ENCODE measurements around the gene PIGR.

The PIGR gene

GRCh38 chr1:206953126-206953525, 6.9 kb upstream of the PIGR start:
- Mint-ChIP-seq H3K27ac (no peak overlapping the region), H3K4me1 (ENCODE audit: low read depth) (peaks cover 9% of the 10 kb centered on the region), H3K36me3 (ENCODE audit: low read depth) (no peaks in the 10 kb centered on the region), H3K27me3 (ENCODE audit: low read depth) (peaks cover 7% of the 10 kb centered on the region), H3K9me3 (peaks cover 4% of the 10 kb centered on the region), H3K4me3 (no peak overlapping the region)
- no peak for DNase-seq (ENCODE audit: low spot score)

- H3K36me3 Mint-ChIP-seq (ENCODE audit: low read depth): no peaks in the 10 kb centered on the region
- H3K4me1 Mint-ChIP-seq (ENCODE audit: low read depth): peaks cover 9% of the 10 kb centered on the region
- peaks cover 4% of the 10 kb centered on the region for H3K9me3 Mint-ChIP-seq
- H3K27me3 Mint-ChIP-seq (ENCODE audit: low read depth): peaks cover 12% of the 10 kb centered on the region
- no peak overlapping the region for H3K4me3 Mint-ChIP-seq
- H3K27ac Mint-ChIP-seq: no peak overlapping the region
- no peak for DNase-seq (ENCODE audit: low spot score)
These were observed 5.9 kb upstream of the PIGR start for GRCh38 chr1:206952171-206952570.

- Mint-ChIP-seq H3K27me3 (ENCODE audit: low read depth) (peaks cover 12% of the 10 kb centered on the region), H3K27ac (no peak overlapping the region), H3K4me1 (ENCODE audit: low read depth) (peaks cover 9% of the 10 kb centered on the region), H3K4me3 (no peak overlapping the region), H3K9me3 (peaks cover 4% of the 10 kb centered on the region), H3K36me3 (ENCODE audit: low read depth) (no peaks in the 10 kb centered on the region)
- no peak for DNase-seq (ENCODE audit: low spot score)
These were observed 5.2 kb upstream of the PIGR start for GRCh38 chr1:206951318-206952100.

- DNase-seq (ENCODE audit: low spot score): no peak
- H3K27me3 Mint-ChIP-seq (ENCODE audit: low read depth): peaks cover 18% of the 10 kb centered on the region
- no peak overlapping the region for H3K4me3 Mint-ChIP-seq
- H3K27ac Mint-ChIP-seq: no peak overlapping the region
- H3K36me3 Mint-ChIP-seq (ENCODE audit: low read depth): no peaks in the 10 kb centered on the region
- peaks cover 4% of the 10 kb centered on the region for H3K9me3 Mint-ChIP-seq
- H3K4me1 Mint-ChIP-seq (ENCODE audit: low read depth): peaks cover 3% of the 10 kb centered on the region
These were observed 3.4 kb upstream of the PIGR start for GRCh38 chr1:206949641-206950040.

GRCh38 chr1:206949208-206949607, 2.9 kb upstream of the PIGR start:
- no peak for DNase-seq (ENCODE audit: low spot score)
- Mint-ChIP-seq H3K27me3 (ENCODE audit: low read depth) (peaks cover 20% of the 10 kb centered on the region), H3K27ac (no peak overlapping the region), H3K9me3 (peaks cover 4% of the 10 kb centered on the region), H3K36me3 (ENCODE audit: low read depth) (no peaks in the 10 kb centered on the region), H3K4me1 (ENCODE audit: low read depth) (peaks cover 2% of the 10 kb centered on the region), H3K4me3 (no peak overlapping the region)

GRCh38 chr1:206947255-206947654, 989 bp upstream of the PIGR start:
- Mint-ChIP-seq H3K27ac (no peak overlapping the region), H3K36me3 (ENCODE audit: low read depth) (no peaks in the 10 kb centered on the region), H3K4me3 (no peak overlapping the region), H3K4me1 (ENCODE audit: low read depth) (no peaks in the 10 kb centered on the region), H3K9me3 (peaks cover 4% of the 10 kb centered on the region), H3K27me3 (ENCODE audit: low read depth) (peaks cover 31% of the 10 kb centered on the region)
- DNase-seq (ENCODE audit: low spot score): no peak

- H3K9me3 Mint-ChIP-seq: peaks cover 4% of the 10 kb centered on the region
- H3K36me3 Mint-ChIP-seq (ENCODE audit: low read depth): no peaks in the 10 kb centered on the region
- DNase-seq (ENCODE audit: low spot score): no peak
- H3K27me3 Mint-ChIP-seq (ENCODE audit: low read depth): peaks cover 38% of the 10 kb centered on the region
- no peak overlapping the region for H3K27ac Mint-ChIP-seq
- H3K4me3 Mint-ChIP-seq: no peak overlapping the region
- no peaks in the 10 kb centered on the region for H3K4me1 Mint-ChIP-seq (ENCODE audit: low read depth)
These were observed 487 bp downstream of the PIGR start for GRCh38 chr1:206945779-206946178.

- Mint-ChIP-seq H3K27me3 (ENCODE audit: low read depth) (peaks cover 38% of the 10 kb centered on the region), H3K36me3 (ENCODE audit: low read depth) (no peaks in the 10 kb centered on the region)
These were observed 1.6 kb downstream of the PIGR start for GRCh38 chr1:206944703-206945102.

GRCh38 chr1:206941766-206942418, 4.4 kb downstream of the PIGR start:
- DNase-seq (ENCODE audit: low spot score): no peak
- H3K27me3 Mint-ChIP-seq (ENCODE audit: low read depth): peaks cover 27% of the 10 kb centered on the region

More at GRCh38 chr1:206944703-206945102, 1.6 kb downstream of the PIGR start:
- Mint-ChIP-seq H3K4me1 (ENCODE audit: low read depth) (no peaks in the 10 kb centered on the region), H3K4me3 (no peak overlapping the region), H3K9me3 (no peaks in the 10 kb centered on the region), H3K27ac (no peak overlapping the region)
- no peak for DNase-seq (ENCODE audit: low spot score)

GRCh38 chr1:206940588-206940936, 5.7 kb downstream of the PIGR start:
- no peak overlapping the region for H3K27ac Mint-ChIP-seq
- no peak for DNase-seq (ENCODE audit: low spot score)
- no peaks in the 10 kb centered on the region for H3K9me3 Mint-ChIP-seq
- H3K36me3 Mint-ChIP-seq (ENCODE audit: low read depth): no peaks in the 10 kb centered on the region
- H3K4me3 Mint-ChIP-seq: no peak overlapping the region
- peaks cover 23% of the 10 kb centered on the region for H3K27me3 Mint-ChIP-seq (ENCODE audit: low read depth)
- no peaks in the 10 kb centered on the region for H3K4me1 Mint-ChIP-seq (ENCODE audit: low read depth)

More at GRCh38 chr1:206941766-206942418, 4.4 kb downstream of the PIGR start:
- Mint-ChIP-seq H3K9me3 (no peaks in the 10 kb centered on the region), H3K4me1 (ENCODE audit: low read depth) (no peaks in the 10 kb centered on the region), H3K4me3 (no peak overlapping the region), H3K36me3 (ENCODE audit: low read depth) (no peaks in the 10 kb centered on the region), H3K27ac (no peak overlapping the region)

GRCh38 chr1:206939841-206940587, 6.3 kb downstream of the PIGR start:
- H3K27ac Mint-ChIP-seq: no peak overlapping the region
- no peaks in the 10 kb centered on the region for H3K4me1 Mint-ChIP-seq (ENCODE audit: low read depth)
- peaks cover 23% of the 10 kb centered on the region for H3K27me3 Mint-ChIP-seq (ENCODE audit: low read depth)

GRCh38 chr1:206939131-206939530, 7.1 kb downstream of the PIGR start:
- no peak for DNase-seq (ENCODE audit: low spot score)
- Mint-ChIP-seq H3K4me1 (ENCODE audit: low read depth) (no peaks in the 10 kb centered on the region), H3K9me3 (no peaks in the 10 kb centered on the region), H3K36me3 (ENCODE audit: low read depth) (no peaks in the 10 kb centered on the region), H3K27ac (no peak overlapping the region), H3K4me3 (no peak overlapping the region), H3K27me3 (ENCODE audit: low read depth) (peaks cover 19% of the 10 kb centered on the region)

More at GRCh38 chr1:206939841-206940587, 6.3 kb downstream of the PIGR start:
- Mint-ChIP-seq H3K36me3 (ENCODE audit: low read depth) (no peaks in the 10 kb centered on the region), H3K4me3 (no peak overlapping the region), H3K9me3 (no peaks in the 10 kb centered on the region)
- no peak for DNase-seq (ENCODE audit: low spot score)

GRCh38 chr1:206937425-206937824, 8.8 kb downstream of the PIGR start:
- Mint-ChIP-seq H3K36me3 (ENCODE audit: low read depth) (no peaks in the 10 kb centered on the region), H3K4me1 (ENCODE audit: low read depth) (no peaks in the 10 kb centered on the region), H3K27ac (no peak overlapping the region), H3K27me3 (ENCODE audit: low read depth) (peaks cover 7% of the 10 kb centered on the region), H3K9me3 (no peaks in the 10 kb centered on the region), H3K4me3 (no peak overlapping the region)
- DNase-seq (ENCODE audit: low spot score): no peak

- DNase-seq (ENCODE audit: low spot score): peak; percentile 32
- Mint-ChIP-seq H3K4me3 (no peak overlapping the region), H3K9me3 (no peaks in the 10 kb centered on the region), H3K27me3 (ENCODE audit: low read depth) (no peaks in the 10 kb centered on the region), H3K27ac (no peak overlapping the region), H3K4me1 (ENCODE audit: low read depth) (peaks cover 3% of the 10 kb centered on the region), H3K36me3 (ENCODE audit: low read depth) (no peaks in the 10 kb centered on the region)
These were observed 10.7 kb downstream of the PIGR start for GRCh38 chr1:206935491-206936067.
